ENCODE results near the gene CPNE7.

GRCh38 chr16:89623511-89624261 is 48.1 kb downstream of the CPNE7 start:
- no peak for TF ChIP-seq CTCF (conservative IDR thresholded peaks at IDR 0.05 in 1 of 2, IDR thresholded peaks at IDR 0.05 in 1 of 2; ENCODE audit: extremely low read depth in 1 of 2, insufficient read depth in 1 of 2, low read depth in 1 of 2, low read length in 2 of 2)
- peak; percentile 36 for TF ChIP-seq EZH2 (IDR thresholded peaks at IDR 0.05; ENCODE audit: borderline replicate concordance, low read length)

Data from mammary epithelial cell (primary cell).